Omental fat pad (tissue), 4 donors: ENCODE results near the gene CIDEC. TPM values are rescaled to one million over a fixed set of nuclear protein-coding genes. Genes with fewer than 3 reads are reported as not detected.
A peak's percentile ranks its signal among the peaks of the same experiment; 100 is the strongest.
"Not testable (repeated sequence)": the region's sequence is repeated elsewhere in the genome, so short reads cannot be mapped to it uniquely, and the experiment has no call there.

Source experiments
- ATAC-seq: fragments of 150-250 bp; one replicate; pipeline ENCODE4 v1.9.1; 2016; ENCODE audit warnings: mild to moderate bottlenecking, moderate library complexity; ENCODE audit not compliant: low FRiP score
- DNase-seq: peaks from one replicate; pipeline ENCODE4 v3.0.0-alpha.2; 2019; ENCODE audit warnings: low spot score
- total RNA-seq, 4 donors: library from RNA; depleted of rRNA; stranded (reverse); fragments of >200 nt; gene quantifications; one replicate each; pipeline ENCODE4 v1.1.0, GENCODE V29; 2016
- TF ChIP-seq, protein P1 (sequence below), 3 donors: fragments of 450-650 bp; IDR thresholded peaks; one replicate each; pipeline ENCODE4 v1.5.1; 2016 to 2017; ENCODE audit warnings: antibody characterized with exemption in 3 of 3, mild to moderate bottlenecking in 3 of 3, moderate library complexity in 2 of 3

CIDEC gene
- total RNA-seq, 4 donors from 2014 or later = 318 to 1,481 (median 713) TPM

- ATAC-seq (no peak), DNase-seq (no peak)
- TF ChIP-seq, protein P1, sequence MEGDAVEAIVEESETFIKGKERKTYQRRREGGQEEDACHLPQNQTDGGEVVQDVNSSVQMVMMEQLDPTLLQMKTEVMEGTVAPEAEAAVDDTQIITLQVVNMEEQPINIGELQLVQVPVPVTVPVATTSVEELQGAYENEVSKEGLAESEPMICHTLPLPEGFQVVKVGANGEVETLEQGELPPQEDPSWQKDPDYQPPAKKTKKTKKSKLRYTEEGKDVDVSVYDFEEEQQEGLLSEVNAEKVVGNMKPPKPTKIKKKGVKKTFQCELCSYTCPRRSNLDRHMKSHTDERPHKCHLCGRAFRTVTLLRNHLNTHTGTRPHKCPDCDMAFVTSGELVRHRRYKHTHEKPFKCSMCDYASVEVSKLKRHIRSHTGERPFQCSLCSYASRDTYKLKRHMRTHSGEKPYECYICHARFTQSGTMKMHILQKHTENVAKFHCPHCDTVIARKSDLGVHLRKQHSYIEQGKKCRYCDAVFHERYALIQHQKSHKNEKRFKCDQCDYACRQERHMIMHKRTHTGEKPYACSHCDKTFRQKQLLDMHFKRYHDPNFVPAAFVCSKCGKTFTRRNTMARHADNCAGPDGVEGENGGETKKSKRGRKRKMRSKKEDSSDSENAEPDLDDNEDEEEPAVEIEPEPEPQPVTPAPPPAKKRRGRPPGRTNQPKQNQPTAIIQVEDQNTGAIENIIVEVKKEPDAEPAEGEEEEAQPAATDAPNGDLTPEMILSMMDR (IDR thresholded peaks at IDR 0.05) = no peak
These were observed 9.1 kb downstream of the CIDEC start for GRCh38 chr3:9870978-9871377.

DNA sequence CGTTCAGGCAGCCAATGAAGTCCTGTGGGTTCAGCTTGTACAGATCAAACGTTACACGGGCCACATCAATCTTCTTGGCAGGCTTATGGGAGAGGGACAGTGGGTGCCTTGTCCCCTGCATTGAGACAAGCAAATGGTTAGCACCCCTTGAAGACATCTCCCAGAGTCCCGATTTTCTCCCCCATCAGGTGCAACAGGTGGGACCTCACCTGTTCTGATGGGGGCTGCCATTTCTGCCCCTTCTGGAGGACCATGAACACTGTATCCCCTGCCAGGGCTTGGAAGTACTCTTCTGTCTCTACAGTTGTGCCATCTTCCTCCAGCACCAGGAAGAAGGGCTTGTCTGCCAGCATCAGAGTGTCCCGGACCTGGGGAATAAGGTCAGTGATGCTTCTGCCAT, 10.1 kb downstream of the CIDEC start:
- TF ChIP-seq, protein P1 (IDR thresholded peaks at IDR 0.05) = no peak
- ATAC-seq (no peak), DNase-seq (no peak)

DNA sequence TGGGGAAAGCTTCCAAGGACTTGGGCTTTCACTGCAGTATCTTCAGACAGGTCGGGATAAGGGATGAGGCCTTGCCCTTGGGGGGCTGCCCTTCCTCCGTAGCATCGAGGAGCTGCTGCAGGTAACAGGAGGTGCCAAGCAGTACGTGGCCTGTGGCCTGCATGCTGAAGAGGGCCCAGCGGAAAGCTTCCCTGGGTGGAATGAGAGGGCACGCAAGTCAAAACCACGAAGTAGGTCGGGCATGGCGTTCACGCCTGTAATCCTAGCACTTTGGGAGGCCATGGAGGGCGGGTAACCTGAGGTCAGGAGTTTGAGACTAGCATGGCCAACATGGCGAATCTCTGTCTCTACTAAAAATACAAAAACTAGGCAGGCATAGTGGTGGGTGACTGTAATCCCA, 12.9 kb downstream of the CIDEC start:
- TF ChIP-seq, protein P1 (IDR thresholded peaks at IDR 0.05) = no peak
- no peak for ATAC-seq
- DNase-seq = no peak

DNA sequence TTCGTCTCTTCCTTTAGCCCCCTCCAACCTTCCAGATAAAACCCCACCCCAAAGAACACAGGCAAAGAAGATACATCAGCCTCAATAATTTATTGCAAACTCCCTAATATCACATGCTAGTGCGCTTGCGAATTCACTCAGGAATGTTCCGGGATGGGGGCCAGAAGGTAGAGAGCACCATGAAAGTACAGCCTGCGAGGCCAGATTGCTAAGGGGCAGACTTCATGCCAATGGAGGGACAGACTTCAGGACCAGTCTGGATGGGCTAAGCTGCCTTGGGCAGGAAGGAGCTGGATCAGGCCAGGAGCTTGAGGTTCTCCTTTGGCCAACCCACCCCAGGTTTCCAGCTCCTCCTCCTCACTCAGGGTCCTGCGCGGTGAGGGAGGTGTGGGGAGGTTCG, 13.4 kb downstream of the CIDEC start:
- peak; percentile 67 for ATAC-seq
- peak; percentile 43 for DNase-seq
- TF ChIP-seq, protein P1 (IDR thresholded peaks at IDR 0.05) = no peak

DNA sequence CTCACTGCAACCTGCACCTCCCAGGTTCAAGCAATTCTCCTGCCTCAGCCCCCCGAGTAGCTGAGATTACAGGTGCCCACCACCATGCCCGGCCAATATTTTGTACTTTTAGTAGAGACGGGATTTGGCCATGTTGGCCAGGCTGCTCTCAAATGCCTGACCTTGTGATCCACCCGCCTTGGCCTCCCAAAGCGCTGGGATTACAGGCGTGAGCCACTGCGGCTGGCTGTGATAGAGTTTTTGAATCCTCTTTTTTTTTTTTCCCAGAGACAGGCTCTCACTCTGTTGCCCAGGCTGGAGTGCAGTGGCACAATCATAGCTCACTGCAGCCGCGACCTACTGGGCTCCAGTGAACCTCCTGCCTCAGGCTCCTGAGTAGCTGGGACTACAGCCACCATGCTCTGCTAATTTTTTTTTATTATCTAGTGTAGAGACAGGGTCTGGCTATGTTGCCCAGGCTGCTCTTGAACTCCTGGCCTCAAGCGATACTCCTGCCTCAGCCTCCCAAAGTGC, 14.9 kb downstream of the CIDEC start:
- not testable (repeated sequence) for ATAC-seq, DNase-seq

DNA sequence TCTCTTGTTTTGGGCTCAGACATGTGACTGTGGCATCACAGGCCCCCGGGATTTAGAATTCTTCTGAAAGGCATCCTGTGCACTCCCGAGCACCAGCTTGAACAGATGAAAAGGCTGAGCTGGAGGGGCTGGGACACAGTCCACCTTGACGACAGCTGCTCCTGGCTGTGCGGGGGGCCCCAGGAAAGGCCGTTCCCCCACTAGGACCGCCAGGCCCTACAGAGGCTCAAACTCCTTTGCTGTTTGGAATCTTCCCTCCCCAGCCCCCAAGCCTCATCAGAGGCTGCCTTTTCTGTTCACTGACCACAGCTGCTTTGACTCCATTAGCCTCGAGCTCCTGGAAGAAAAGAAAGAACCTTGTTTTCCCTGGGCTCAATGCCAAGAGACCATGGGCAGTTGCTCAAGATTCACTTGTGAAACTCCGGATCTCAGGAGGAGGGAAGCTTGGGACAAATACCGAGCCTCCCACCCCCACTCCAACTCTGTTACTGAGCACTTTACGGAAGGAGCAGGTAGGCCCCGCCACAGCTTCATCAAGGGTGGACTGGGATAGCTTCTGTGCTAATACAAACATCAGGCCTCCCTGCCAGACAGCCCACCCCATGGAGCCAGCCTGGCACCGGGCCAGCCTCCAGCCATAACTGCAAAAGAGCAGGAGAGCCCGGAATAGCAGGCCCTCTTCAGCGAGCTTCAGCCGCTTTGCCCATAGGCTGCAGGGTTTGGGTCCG, 15.7 kb downstream of the CIDEC start:
- DNase-seq = no peak
- TF ChIP-seq, protein P1 (IDR thresholded peaks at IDR 0.05) = no peak

DNA sequence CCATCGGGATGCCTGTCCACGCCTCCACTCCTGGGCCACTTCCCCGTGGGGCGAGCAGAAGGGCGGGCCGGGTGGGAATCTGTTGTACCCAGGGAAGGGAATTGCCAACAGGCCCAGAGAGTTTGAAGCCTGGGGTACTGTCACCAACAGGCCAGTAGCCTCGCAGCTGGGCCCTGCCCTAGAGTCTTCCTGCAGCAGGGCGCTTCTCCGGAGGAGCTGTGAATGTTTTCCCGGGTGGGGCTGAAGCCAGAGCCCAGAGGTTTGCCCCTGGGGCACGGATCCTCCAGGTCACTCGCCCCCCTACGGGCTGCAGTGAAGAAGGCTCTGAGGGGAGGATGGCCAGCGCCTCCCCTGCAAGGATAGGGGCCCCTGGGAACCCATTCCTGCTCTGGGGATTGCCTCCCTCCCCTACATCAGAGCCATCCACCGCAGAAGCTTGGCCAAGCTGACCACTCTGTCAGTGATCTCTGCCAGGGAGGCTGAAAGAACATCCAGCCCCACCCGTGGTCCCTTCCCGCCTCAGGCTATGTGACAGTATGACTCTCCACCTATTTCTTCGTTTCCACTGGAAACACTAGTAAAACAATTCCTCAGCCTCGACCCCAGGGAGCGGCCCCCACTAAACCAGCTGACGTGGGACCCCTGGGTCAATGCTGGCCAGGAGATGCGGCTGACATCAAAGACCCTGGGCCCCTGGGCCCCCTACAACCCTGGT, 16.8 kb downstream of the CIDEC start:
- DNase-seq = no peak
- TF ChIP-seq, protein P1 (IDR thresholded peaks at IDR 0.05) = no peak
- no peak for ATAC-seq

More for the DNA sequence above, 15.7 kb downstream of the CIDEC start:
- ATAC-seq = peak; percentile 51
